Amygdala (tissue), 56 donors: ENCODE data around the gene CALML5.
"Not testable (repeated sequence)": the region's sequence is repeated elsewhere in the genome, so short reads cannot be mapped to it uniquely, and the experiment has no call there.

Source experiments
- DNase-seq, 56 donors: peaks; one replicate each; lab custom pipeline; 2025; lab: John Stamatoyannopoulos, UW

The CALML5 gene

GRCh38 chr10:5486853-5487235, 12.5 kb downstream of the CALML5 start:
- no peak for DNase-seq

GRCh38 chr10:5485948-5486852, 13.2 kb downstream of the CALML5 start:
- no peak for DNase-seq

- DNase-seq = no peak
Measured at GRCh38 chr10:5485290-5485689, 14.1 kb downstream of the CALML5 start.

- no peak for DNase-seq
Measured at GRCh38 chr10:5484205-5484604, 15.2 kb downstream of the CALML5 start.

GRCh38 chr10:5482016-5482415, 17.4 kb downstream of the CALML5 start:
- DNase-seq = no peak

- DNase-seq = no peak
Measured at GRCh38 chr10:5481121-5481520, 18.2 kb downstream of the CALML5 start.

GRCh38 chr10:5480162-5480941, 19.0 kb downstream of the CALML5 start:
- DNase-seq = no peak

- no peak for DNase-seq
Measured at GRCh38 chr10:5479481-5480161, 19.7 kb downstream of the CALML5 start.

GRCh38 chr10:5478694-5479305, 20.6 kb downstream of the CALML5 start:
- DNase-seq = no peak

GRCh38 chr10:5477948-5478693, 21.2 kb downstream of the CALML5 start:
- DNase-seq = no peak

- DNase-seq = no peak
Measured at GRCh38 chr10:5476918-5477525, 22.3 kb downstream of the CALML5 start.

- DNase-seq = not testable (repeated sequence)
Measured at GRCh38 chr10:5475974-5476807, 23.2 kb downstream of the CALML5 start.

- not testable (repeated sequence) for DNase-seq
Measured at GRCh38 chr10:5475088-5475487, 24.3 kb downstream of the CALML5 start.

- not testable (repeated sequence) for DNase-seq
Measured at GRCh38 chr10:5474642-5475041, 24.7 kb downstream of the CALML5 start.

GRCh38 chr10:5470062-5470751, 29.2 kb downstream of the CALML5 start:
- DNase-seq = no peak

- peak in 1 of 56 donors; percentile 14 for DNase-seq
Measured at GRCh38 chr10:5469353-5470061, 29.9 kb downstream of the CALML5 start.
